ENCODE results near the gene HNRNPC. TPM values are rescaled to one million over a fixed set of nuclear protein-coding genes. Genes with fewer than 3 reads are reported as not detected.

HNRNPC gene
- polyA plus RNA-seq, 1 donor from 2014 or later, result 1,176 TPM

- H3K4me2 ChIP-seq (ENCODE audit: low read length), result no peak overlapping the region
- H2AFZ ChIP-seq (ENCODE audit: low read depth, low read length), result no peak overlapping the region
- peaks cover 76% of the 10 kb centered on the region for H3K79me2 ChIP-seq (replicated peaks; ENCODE audit: insufficient read depth, low read length)
- H3K27me3 ChIP-seq (ENCODE audit: insufficient read depth, low read depth, low read length), result no peaks in the 10 kb centered on the region
- no peak for TF ChIP-seq TAF1 (IDR thresholded peaks at IDR 0.05; ENCODE audit: low read depth)
- TF ChIP-seq EZH2 (IDR thresholded peaks at IDR 0.05; ENCODE audit: borderline replicate concordance, insufficient read depth, low read length, poor library complexity, severe bottlenecking), result no peak
- no peak for TF ChIP-seq RAD21 (conservative IDR thresholded peaks at IDR 0.05)
- TF ChIP-seq POLR2AphosphoS5 (IDR thresholded peaks at IDR 0.05), result no peak
- no peak for TF ChIP-seq MXI1 (conservative IDR thresholded peaks at IDR 0.05; ENCODE audit: poor library complexity, severe bottlenecking)
- no peak for TF ChIP-seq CTCF (IDR thresholded peaks at IDR 0.05; ENCODE audit: poor library complexity, severe bottlenecking)
- TF ChIP-seq SMC3 (conservative IDR thresholded peaks at IDR 0.05; ENCODE audit: poor library complexity), result no peak
- no peak for TF ChIP-seq EP300 (conservative IDR thresholded peaks at IDR 0.05; ENCODE audit: poor library complexity, severe bottlenecking)
- TF ChIP-seq, protein P1, sequence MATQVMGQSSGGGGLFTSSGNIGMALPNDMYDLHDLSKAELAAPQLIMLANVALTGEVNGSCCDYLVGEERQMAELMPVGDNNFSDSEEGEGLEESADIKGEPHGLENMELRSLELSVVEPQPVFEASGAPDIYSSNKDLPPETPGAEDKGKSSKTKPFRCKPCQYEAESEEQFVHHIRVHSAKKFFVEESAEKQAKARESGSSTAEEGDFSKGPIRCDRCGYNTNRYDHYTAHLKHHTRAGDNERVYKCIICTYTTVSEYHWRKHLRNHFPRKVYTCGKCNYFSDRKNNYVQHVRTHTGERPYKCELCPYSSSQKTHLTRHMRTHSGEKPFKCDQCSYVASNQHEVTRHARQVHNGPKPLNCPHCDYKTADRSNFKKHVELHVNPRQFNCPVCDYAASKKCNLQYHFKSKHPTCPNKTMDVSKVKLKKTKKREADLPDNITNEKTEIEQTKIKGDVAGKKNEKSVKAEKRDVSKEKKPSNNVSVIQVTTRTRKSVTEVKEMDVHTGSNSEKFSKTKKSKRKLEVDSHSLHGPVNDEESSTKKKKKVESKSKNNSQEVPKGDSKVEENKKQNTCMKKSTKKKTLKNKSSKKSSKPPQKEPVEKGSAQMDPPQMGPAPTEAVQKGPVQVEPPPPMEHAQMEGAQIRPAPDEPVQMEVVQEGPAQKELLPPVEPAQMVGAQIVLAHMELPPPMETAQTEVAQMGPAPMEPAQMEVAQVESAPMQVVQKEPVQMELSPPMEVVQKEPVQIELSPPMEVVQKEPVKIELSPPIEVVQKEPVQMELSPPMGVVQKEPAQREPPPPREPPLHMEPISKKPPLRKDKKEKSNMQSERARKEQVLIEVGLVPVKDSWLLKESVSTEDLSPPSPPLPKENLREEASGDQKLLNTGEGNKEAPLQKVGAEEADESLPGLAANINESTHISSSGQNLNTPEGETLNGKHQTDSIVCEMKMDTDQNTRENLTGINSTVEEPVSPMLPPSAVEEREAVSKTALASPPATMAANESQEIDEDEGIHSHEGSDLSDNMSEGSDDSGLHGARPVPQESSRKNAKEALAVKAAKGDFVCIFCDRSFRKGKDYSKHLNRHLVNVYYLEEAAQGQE (IDR thresholded peaks at IDR 0.05; ENCODE audit: borderline replicate concordance), result no peak
- H3K36me3 ChIP-seq (ENCODE audit: insufficient read depth, low read length), result peaks cover 25% of the 10 kb centered on the region
- H3K9ac ChIP-seq (ENCODE audit: low read length), result no peak overlapping the region
- no peak overlapping the region for H3K27ac ChIP-seq (ENCODE audit: low read length)
- H3K4me3 ChIP-seq (ENCODE audit: low read length), result no peak overlapping the region
- no peaks in the 10 kb centered on the region for H3F3A ChIP-seq (ENCODE audit: insufficient read depth, low read length, poor library complexity, severe bottlenecking)
- H3K9me2 ChIP-seq (ENCODE audit: insufficient read depth, low read length), result no peaks in the 10 kb centered on the region
- H4K20me1 ChIP-seq (ENCODE audit: insufficient read depth), result peaks cover 37% of the 10 kb centered on the region
- no peaks in the 10 kb centered on the region for H3K9me3 ChIP-seq (ENCODE audit: low read length)
Measured at GRCh38 chr14:21234112-21234511, 35.1 kb downstream of the HNRNPC start.

- no peaks in the 10 kb centered on the region for H3K9me2 ChIP-seq (ENCODE audit: insufficient read depth, low read length)
- no peaks in the 10 kb centered on the region for H3F3A ChIP-seq (ENCODE audit: insufficient read depth, low read length, poor library complexity, severe bottlenecking)
- H3K9me3 ChIP-seq (ENCODE audit: low read length), result no peaks in the 10 kb centered on the region
- no peak overlapping the region for H3K27ac ChIP-seq (ENCODE audit: low read length)
- H3K4me3 ChIP-seq (ENCODE audit: low read length), result no peak overlapping the region
- H3K36me3 ChIP-seq (ENCODE audit: insufficient read depth, low read length), result peaks cover 25% of the 10 kb centered on the region
- H3K4me2 ChIP-seq (ENCODE audit: low read length), result no peak overlapping the region
- no peak overlapping the region for H3K9ac ChIP-seq (ENCODE audit: low read length)
- peaks cover 72% of the 10 kb centered on the region for H3K79me2 ChIP-seq (replicated peaks; ENCODE audit: insufficient read depth, low read length)
- H3K27me3 ChIP-seq (ENCODE audit: insufficient read depth, low read depth, low read length), result no peaks in the 10 kb centered on the region
- TF ChIP-seq MXI1 (conservative IDR thresholded peaks at IDR 0.05; ENCODE audit: poor library complexity, severe bottlenecking), result no peak
- no peak for TF ChIP-seq EZH2 (IDR thresholded peaks at IDR 0.05; ENCODE audit: borderline replicate concordance, insufficient read depth, low read length, poor library complexity, severe bottlenecking)
- TF ChIP-seq, protein P1 (IDR thresholded peaks at IDR 0.05; ENCODE audit: borderline replicate concordance), result no peak
- TF ChIP-seq CTCF (IDR thresholded peaks at IDR 0.05; ENCODE audit: poor library complexity, severe bottlenecking), result no peak
- TF ChIP-seq SMC3 (conservative IDR thresholded peaks at IDR 0.05; ENCODE audit: poor library complexity), result no peak
- TF ChIP-seq POLR2AphosphoS5 (IDR thresholded peaks at IDR 0.05), result no peak
- H2AFZ ChIP-seq (ENCODE audit: low read depth, low read length), result no peak overlapping the region
- H4K20me1 ChIP-seq (ENCODE audit: insufficient read depth), result peaks cover 37% of the 10 kb centered on the region
Measured at GRCh38 chr14:21233457-21234076, 35.7 kb downstream of the HNRNPC start.

All from neural cell (in vitro differentiated cells).